IMR-90 (cell line): ENCODE results near the gene MAPRE3. TPM values are rescaled to one million over a fixed set of nuclear protein-coding genes. Genes with fewer than 3 reads are reported as not detected.

Experiments
- ATAC-seq: fragments of 200-7000 bp; cut with Tn5 transposase; 2 replicates; pipeline ENCODE4 v1.9.1; 2020; ENCODE audit warnings: low read depth, mild to moderate bottlenecking, moderate library complexity
- BruUV-seq: library from RNA; stranded (reverse); fragments of 400-500 nt; replicated peaks from 2 replicates; lab custom pipeline; 2021; lab: Mats Ljungman, UMichigan
- CTCF ChIA-PET: fragments of 300-600 bp; formaldehyde crosslinking; extraction: SDS; loops from one replicate; lab custom pipeline; 2021; ENCODE audit warnings: antibody characterized with exemption; lab: Yijun Ruan, JAX
- POLR2A ChIA-PET: fragments of 300-600 bp; sonication (Branson Sonifier 250); formaldehyde crosslinking; loops from one replicate; lab custom pipeline; 2022; ENCODE audit warnings: antibody characterized with exemption; ENCODE audit not compliant: unreplicated experiment; lab: Charles Lee
- DNase-seq: peaks from one replicate; pipeline ENCODE4 v3.0.0; 2013
- H2AFZ ChIP-seq: replicated peaks from 2 replicates; pipeline ENCODE3; 2013; ENCODE audit warnings: low read length, mild to moderate bottlenecking; ENCODE audit not compliant: poor library complexity
- H2AK5ac ChIP-seq: 2 replicates; pipeline ENCODE4 v1.6.1; 2013; ENCODE audit warnings: low read depth, low read length, inconsistent platforms
- H2AK9ac ChIP-seq: replicated peaks from 2 replicates; pipeline ENCODE3; 2013; ENCODE audit warnings: mild to moderate bottlenecking, low read depth, low read length, moderate library complexity; ENCODE audit not compliant: poor library complexity
- H2BK120ac ChIP-seq: 2 replicates; pipeline ENCODE4 v1.6.1; 2013; ENCODE audit warnings: low read depth, low read length, inconsistent platforms
- H2BK15ac ChIP-seq: 3 replicates; pipeline ENCODE4 v1.6.1; 2013; ENCODE audit warnings: low read depth, low read length, inconsistent platforms
- H2BK20ac ChIP-seq: 2 replicates; pipeline ENCODE4 v1.6.1; 2013; ENCODE audit warnings: low read depth, mild to moderate bottlenecking, inconsistent platforms, low read length, moderate library complexity
- H2BK5ac ChIP-seq: 2 replicates; pipeline ENCODE4 v1.6.1; 2013; ENCODE audit warnings: mild to moderate bottlenecking, low read depth, low read length, inconsistent platforms; ENCODE audit not compliant: poor library complexity, severe bottlenecking
- H3K14ac ChIP-seq: replicated peaks from 2 replicates; pipeline ENCODE4 v1.6.1; 2013; ENCODE audit warnings: low read depth, low read length, inconsistent platforms
- H3K18ac ChIP-seq: 2 replicates; pipeline ENCODE4 v1.6.1; 2013; ENCODE audit warnings: low read depth, low read length, control low read depth
- H3K23ac ChIP-seq: 2 replicates; pipeline ENCODE4 v1.6.1; 2013; ENCODE audit warnings: low read depth, low read length, inconsistent platforms
- H3K27ac ChIP-seq: 2 replicates; pipeline ENCODE4 v1.5.1; 2013; ENCODE audit warnings: mild to moderate bottlenecking, control low read depth, low read length; ENCODE audit not compliant: insufficient read depth
- H3K27me3 ChIP-seq: 2 replicates; pipeline ENCODE4 v1.6.1; 2013; ENCODE audit warnings: low read length; ENCODE audit not compliant: control insufficient read depth, insufficient read depth
- H3K36me3 ChIP-seq: 2 replicates; pipeline ENCODE4 v1.6.1; 2013; ENCODE audit warnings: low read length, mixed read lengths; ENCODE audit not compliant: control insufficient read depth, insufficient read depth
- H3K4ac ChIP-seq: 2 replicates; pipeline ENCODE4 v1.6.1; 2013; ENCODE audit warnings: low read depth, low read length, inconsistent platforms
- H3K4me1 ChIP-seq: 2 replicates; pipeline ENCODE4 v1.6.1; 2013; ENCODE audit warnings: low read length, mixed read lengths; ENCODE audit not compliant: control insufficient read depth, insufficient read depth
- H3K4me2 ChIP-seq: 2 replicates; pipeline ENCODE4 v1.6.1; 2013; ENCODE audit warnings: low read depth, mild to moderate bottlenecking, control low read depth, low read length, moderate library complexity
- H3K4me3 ChIP-seq: 2 replicates; pipeline ENCODE4 v1.5.1; 2013; ENCODE audit warnings: low read depth, mild to moderate bottlenecking, control low read depth, low read length, moderate library complexity; ENCODE audit not compliant: insufficient read depth
- H3K56ac ChIP-seq: 2 replicates; pipeline ENCODE4 v1.6.1; 2013; ENCODE audit warnings: low read length, inconsistent platforms; ENCODE audit not compliant: insufficient read depth; ENCODE audit errors: extremely low read depth
- H3K79me1 ChIP-seq, 2 experiments: 2 replicates each; pipeline ENCODE4 v1.6.1; 2013; ENCODE audit warnings: low read length in 2 of 2, inconsistent platforms in 1 of 2, low read depth in 1 of 2
- H3K9ac ChIP-seq: 2 replicates; pipeline ENCODE4 v1.6.1; 2013; ENCODE audit warnings: low read depth, low read length, control low read depth
- H3K9me1 ChIP-seq: 2 replicates; pipeline ENCODE4 v1.6.1; 2013; ENCODE audit warnings: low read length, inconsistent platforms; ENCODE audit not compliant: insufficient read depth
- H3K9me3 ChIP-seq: 2 replicates; pipeline ENCODE4 v1.6.1; 2013; ENCODE audit warnings: low read length; ENCODE audit not compliant: control insufficient read depth, insufficient read depth
- H4K20me1 ChIP-seq: 2 replicates; pipeline ENCODE4 v1.6.1; 2013; ENCODE audit warnings: low read length, inconsistent platforms; ENCODE audit not compliant: insufficient read depth
- H4K5ac ChIP-seq: 2 replicates; pipeline ENCODE4 v1.6.1; 2013; ENCODE audit warnings: mild to moderate bottlenecking, low read depth, low read length, control low read depth
- H4K8ac ChIP-seq, 2 experiments: 2 replicates each; pipeline ENCODE4 v1.6.1; 2013; ENCODE audit warnings: low read depth in 2 of 2, low read length in 2 of 2, control low read depth in 1 of 2, inconsistent platforms in 1 of 2
- H4K91ac ChIP-seq: 2 replicates; pipeline ENCODE4 v1.6.1; 2013; ENCODE audit warnings: low read depth, low read length, inconsistent platforms; ENCODE audit not compliant: insufficient read depth
- MAFK ChIP-seq: IDR thresholded peaks from 2 replicates; pipeline ENCODE4 v1.6.1; 2012; ENCODE audit warnings: low read depth, low read length, improper control_type of control experiment
- MXI1 ChIP-seq: IDR thresholded peaks from 2 replicates; pipeline ENCODE4 v1.6.1; 2012; ENCODE audit warnings: low read depth, mild to moderate bottlenecking, low read length, moderate library complexity, borderline replicate concordance
- RCOR1 ChIP-seq: IDR thresholded peaks from 2 replicates; pipeline ENCODE4 v1.6.1; 2012; ENCODE audit warnings: mild to moderate bottlenecking, low read length, improper control_type of control experiment; ENCODE audit not compliant: insufficient replicate concordance
- WGBS, 2 experiments: methylation state at CpG; one replicate each; pipeline versions ENCODE4 v1.1.5 to v1.1.7; 2013; ENCODE audit warnings: missing lambda C conversion rate in 2 of 2; ENCODE audit not compliant: insufficient read length in 1 of 2; ENCODE audit errors: extremely low coverage in 2 of 2; 5-methylcytosine and 5-hydroxymethylcytosine counted together
- dilution Hi-C: fragments of 300-500 bp; cut with HindIII; formaldehyde crosslinking; loops from one replicate; pipeline ENCODE4 v1.14.3; 2018; ENCODE audit warnings: low sequenced_read_pairs; ENCODE audit not compliant: unreplicated experiment
- in situ Hi-C: fragments of 300-500 bp; cut with MboI; formaldehyde crosslinking; loops from 3 replicates; pipeline ENCODE4 v1.14.3; 2019; ENCODE audit warnings: low sequenced_read_pairs, inconsistent platforms, mixed read lengths
- intact Hi-C: fragments of 100-400 bp; cut with micrococcal nuclease; formaldehyde crosslinking; loops from 2 replicates; pipeline ENCODE4 v1.10.0; 2022
- polyA plus RNA-seq, 3 experiments: library from polyadenylated mRNA; depleted of rRNA; stranded (reverse); fragments of >200 nt; gene quantifications; 2 replicates each; pipeline ENCODE4 v1.2.3, GENCODE V29; 2012; ENCODE audit warnings: low replicate concordance in 1 of 3
- total RNA-seq: library from RNA; depleted of rRNA; stranded (reverse); fragments of >200 nt; gene quantifications from 2 replicates; pipeline ENCODE4 v1.2.3, GENCODE V29; 2012

MAPRE3 gene
- total and polyA plus RNA-seq, 2 of the 4 experiments (the other 2 are of a cell fraction), result 1.8 to 20.3 TPM

GRCh38 chr2:26998323-26998722, 27.9 kb downstream of the MAPRE3 start:
- Histone ChIP-seq H4K5ac (no peak overlapping the region), H2BK120ac (no peak overlapping the region), H4K91ac (no peak overlapping the region), H3K9me3 (no peaks in the 10 kb centered on the region), H2BK15ac (no peak overlapping the region), H3K36me3 (no peaks in the 10 kb centered on the region), H2AK9ac (no peak overlapping the region), H3K56ac (no peak overlapping the region), H3K4ac (no peak overlapping the region), H3K27ac (no peak overlapping the region), H3K4me1 (peaks cover 2% of the 10 kb centered on the region; the same call in 1 of the 2 replicates), H2AFZ (no peak overlapping the region), H2AK5ac (no peak overlapping the region), H3K4me3 (no peak overlapping the region), H3K4me2 (no peak overlapping the region), H2BK20ac (no peak overlapping the region), H3K9me1 (peaks cover 12% of the 10 kb centered on the region), H2BK5ac (no peak overlapping the region), H3K27me3 (no peaks in the 10 kb centered on the region; the same call in 1 of the 2 replicates), H3K9ac (no peak overlapping the region), H3K14ac (no peak overlapping the region), H3K18ac (no peak overlapping the region), H3K23ac (no peak overlapping the region), H3K79me1 (0 out of 4 replicates have a peak, but pooled peaks cover 0 to 4% of the 10 kb centered on the region in 2 experiments), H4K20me1 (no peaks in the 10 kb centered on the region; the same call in 1 of the 2 replicates), H4K8ac (no peak overlapping the region)
- no CpG with 5 or more reads among the region's 1 CpG for WGBS, 2 experiments
- dilution Hi-C loops (no loop called here), intact Hi-C loops (no loop called here), in situ Hi-C loops (no loop called here)
- CTCF ChIA-PET, result interaction anchor here (0.8 kb wide), 1 partner anchor 88 kb away, joined by 3 read pairs; the partner anchor contains the start of gene KHK
- POLR2A ChIA-PET, result no interaction called here
- TF ChIP-seq MAFK, result no peak
- TF ChIP-seq RCOR1, result no peak
- no peak for TF ChIP-seq MXI1
- ATAC-seq (no peak), DNase-seq (no peak)
- BruUV-seq, result no TSS peak
